Nephron (organoid): ENCODE data around the gene TRPM7.

Source experiments
- H3K27ac Mint-ChIP-seq, 3 experiments: 2 replicates each; pipeline ENCODE4 v1.8.0; 2020; ENCODE audit warnings: mixed read lengths in 3 of 3, mild to moderate bottlenecking in 2 of 3, moderate library complexity in 1 of 3
- H3K27me3 Mint-ChIP-seq: 2 replicates; pipeline ENCODE4 v1.8.0; 2021; ENCODE audit warnings: low read depth, mild to moderate bottlenecking, moderate library complexity, mixed read lengths
- H3K36me3 Mint-ChIP-seq: 2 replicates; pipeline ENCODE4 v1.8.0; 2020; ENCODE audit warnings: low read depth, mixed read lengths
- H3K4me1 Mint-ChIP-seq: 2 replicates; pipeline ENCODE4 v1.8.0; 2020; ENCODE audit warnings: mixed read lengths
- H3K4me3 Mint-ChIP-seq, 3 experiments: 2 replicates each; pipeline ENCODE4 v1.8.0; 2020; ENCODE audit warnings: mild to moderate bottlenecking in 3 of 3, mixed read lengths in 3 of 3, moderate library complexity in 2 of 3
- H3K9me3 Mint-ChIP-seq: 2 replicates; pipeline ENCODE4 v1.8.0; 2020; ENCODE audit warnings: mixed read lengths
- CTCF ChIP-seq, 3 experiments: fragments of 200-600 bp; sonication (generic); IDR thresholded peaks; one replicate each; pipeline ENCODE4 v1.5.0; 2021; ENCODE audit warnings: antibody characterized with exemption in 3 of 3; ENCODE audit not compliant: unreplicated experiment in 3 of 3

TRPM7 gene

GRCh38 chr15:50687302-50687902, 805 bp upstream of the TRPM7 start:
- Mint-ChIP-seq H3K27me3 (no peaks in the 10 kb centered on the region), H3K4me3 (peak overlapping the region; percentile 89 to 100 (median 91))

GRCh38 chr15:50685976-50686468, 575 bp downstream of the TRPM7 start:
- Mint-ChIP-seq H3K4me1 (peaks cover 23% of the 10 kb centered on the region), H3K9me3 (no peaks in the 10 kb centered on the region), H3K36me3 (peaks cover 21% of the 10 kb centered on the region), H3K27ac (peak overlapping the region; percentile 97 to 99 (median 98)), H3K4me3 (peak overlapping the region; percentile 91 to 100 (median 100)), H3K27me3 (no peaks in the 10 kb centered on the region)
- TF ChIP-seq CTCF (IDR thresholded peaks at IDR 0.05; ENCODE audit: unreplicated experiment in 3 of 3): no peak

More at GRCh38 chr15:50687302-50687902, 805 bp upstream of the TRPM7 start:
- TF ChIP-seq CTCF (IDR thresholded peaks at IDR 0.05; ENCODE audit: unreplicated experiment in 3 of 3): no peak
- Mint-ChIP-seq H3K36me3 (peaks cover 14% of the 10 kb centered on the region), H3K27ac (peak overlapping the region; percentile 97 to 99 (median 98)), H3K4me1 (peaks cover 23% of the 10 kb centered on the region), H3K9me3 (no peaks in the 10 kb centered on the region)

DNA sequence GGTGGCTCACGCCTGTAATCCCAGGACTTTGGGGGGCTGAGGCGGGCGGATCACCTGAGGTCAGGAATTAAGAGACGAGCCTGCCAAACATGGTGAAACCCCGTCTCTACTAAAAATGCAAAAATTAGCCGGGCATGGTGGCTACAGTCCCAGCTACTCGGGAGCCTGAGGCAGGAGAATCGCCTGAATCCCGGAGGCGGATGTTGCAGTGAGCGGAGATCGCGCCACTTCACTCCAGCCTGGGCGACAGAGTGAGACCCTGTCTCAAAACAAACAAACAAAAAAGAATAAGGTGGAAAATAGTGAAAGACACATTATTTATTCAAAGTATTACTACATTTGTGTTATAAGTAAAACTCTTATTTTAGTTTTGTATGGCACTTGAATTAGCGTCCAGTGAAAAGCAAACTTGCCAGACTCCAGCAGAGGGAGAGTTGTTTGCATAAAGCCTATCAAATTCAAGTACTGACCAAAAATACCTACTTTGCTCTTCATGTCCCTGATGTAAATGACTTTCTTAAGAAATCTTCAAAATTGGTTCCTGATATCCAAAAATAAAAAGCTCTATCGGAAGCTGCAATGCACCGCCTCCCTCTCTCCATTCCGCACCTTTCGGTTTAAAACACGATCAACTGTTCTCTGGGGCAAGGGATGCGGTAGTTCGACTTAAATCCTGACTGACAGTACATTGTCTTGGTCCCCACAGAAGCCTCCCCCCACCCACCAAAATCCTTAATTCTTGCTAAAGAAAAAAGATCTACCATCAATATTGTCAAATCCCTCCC, 1.2 kb downstream of the TRPM7 start:
- H3K4me1 Mint-ChIP-seq: peaks cover 23% of the 10 kb centered on the region
- no peaks in the 10 kb centered on the region for H3K9me3 Mint-ChIP-seq
- TF ChIP-seq CTCF (IDR thresholded peaks at IDR 0.05; ENCODE audit: unreplicated experiment in 3 of 3): peak in 1 of 3 experiments; percentile 20
- H3K27ac Mint-ChIP-seq: peak overlapping the region; percentile 97 to 99 (median 98)
- no peaks in the 10 kb centered on the region for H3K27me3 Mint-ChIP-seq
- peak overlapping the region; percentile 91 to 100 (median 100) for H3K4me3 Mint-ChIP-seq
- H3K36me3 Mint-ChIP-seq: peaks cover 22% of the 10 kb centered on the region

GRCh38 chr15:50681467-50681866, 5.1 kb downstream of the TRPM7 start:
- H3K27ac Mint-ChIP-seq: no peak overlapping the region
- H3K27me3 Mint-ChIP-seq: no peaks in the 10 kb centered on the region
- no peaks in the 10 kb centered on the region for H3K9me3 Mint-ChIP-seq
- H3K4me3 Mint-ChIP-seq: no peak overlapping the region
- no peak for TF ChIP-seq CTCF (IDR thresholded peaks at IDR 0.05; ENCODE audit: unreplicated experiment in 3 of 3)
- peaks cover 13% of the 10 kb centered on the region for H3K4me1 Mint-ChIP-seq
- peaks cover 26% of the 10 kb centered on the region for H3K36me3 Mint-ChIP-seq

DNA sequence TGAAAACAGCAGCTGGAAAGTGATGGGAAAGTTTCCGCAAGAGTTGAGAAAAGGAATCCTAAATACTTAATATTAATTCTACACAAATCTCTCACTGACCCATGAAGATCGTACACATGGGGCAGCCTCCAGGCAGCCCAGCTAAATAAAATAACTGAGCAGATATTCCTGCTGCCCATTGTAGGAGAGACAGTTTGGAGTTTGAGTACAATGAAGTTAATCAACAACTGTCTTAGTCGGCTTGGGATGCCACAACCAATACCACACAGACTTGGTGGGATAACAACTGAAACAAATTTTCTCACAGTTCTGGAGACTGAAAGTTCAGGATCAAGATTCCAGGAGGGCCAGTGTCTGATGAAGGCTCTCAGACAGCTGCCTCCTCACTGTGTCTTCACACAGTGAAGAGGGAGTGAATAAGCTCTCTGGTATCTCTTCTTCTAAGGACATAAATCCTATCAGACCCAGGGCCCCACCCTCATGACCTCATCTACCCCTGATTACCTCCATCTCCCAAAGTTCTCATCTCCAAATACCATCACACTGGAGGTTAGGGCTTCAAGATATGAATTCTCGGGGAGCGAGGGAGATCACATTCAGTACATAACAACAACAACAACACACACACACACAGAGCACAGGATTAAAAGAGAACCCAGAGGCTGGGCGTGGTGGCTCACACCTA, 9.7 kb downstream of the TRPM7 start:
- H3K4me1 Mint-ChIP-seq: peaks cover 5% of the 10 kb centered on the region
- no peak overlapping the region for H3K4me3 Mint-ChIP-seq
- H3K9me3 Mint-ChIP-seq: no peaks in the 10 kb centered on the region
- peak overlapping the region in 2 of 3 experiments; percentile 28 to 63 for H3K27ac Mint-ChIP-seq
- H3K27me3 Mint-ChIP-seq: no peaks in the 10 kb centered on the region
- H3K36me3 Mint-ChIP-seq: peaks cover 17% of the 10 kb centered on the region
- TF ChIP-seq CTCF (IDR thresholded peaks at IDR 0.05; ENCODE audit: unreplicated experiment in 3 of 3): no peak
